ENCODE data around the gene AFM. TPM values are rescaled to one million over a fixed set of nuclear protein-coding genes. Genes with fewer than 3 reads are reported as not detected.

AFM gene
- total and polyA plus RNA-seq, 2 donors (not counting 1 experiment from before 2014, with no cell fraction given) = not detected

GRCh38 chr4:73523126-73523525 is 41.6 kb downstream of the AFM start:
- ChIA-PET POLR2A (no interaction called here), CTCF (no interaction called here)
- Mint-ChIP-seq H3K4me3 (no peak overlapping the region), H3K27ac (no peak overlapping the region), H3K9me3 (ENCODE audit: insufficient read depth) (no peaks in the 10 kb centered on the region), H3K27me3 (peaks cover 25% of the 10 kb centered on the region), H3K4me1 (no peaks in the 10 kb centered on the region)
- DNase-seq (no peak), ATAC-seq (ENCODE audit: low read depth) (no peak)
- no CpG with 5 or more reads among the region's 2 CpGs for WGBS (ENCODE audit: insufficient coverage)
- no peaks in the 10 kb centered on the region for H3K79me2 ChIP-seq (ENCODE audit: control insufficient read depth, insufficient read depth, low read length)
- no peak overlapping the region for H3K4me3 ChIP-seq (ENCODE audit: control extremely low read depth in 1 of 5, extremely low read depth in 1 of 5, insufficient read depth in 1 of 5, low read depth in 2 of 5, low read length in 4 of 5)
- H3K36me3 ChIP-seq (replicated peaks in 1 of 2; ENCODE audit: control extremely low read depth in 1 of 2, control insufficient read depth in 1 of 2, extremely low read depth in 1 of 2, insufficient read depth in 2 of 2, low read length in 1 of 2) = no peaks in the 10 kb centered on the region
- H3K9me3 ChIP-seq (ENCODE audit: control extremely low read depth in 1 of 3, control insufficient read depth in 2 of 3, insufficient read depth in 1 of 3, low read length in 2 of 3) = no peaks in the 10 kb centered on the region
- no peak overlapping the region for H3K27ac ChIP-seq (ENCODE audit: low read length in 2 of 2)
- TF ChIP-seq EZH2 (IDR thresholded peaks at IDR 0.05; ENCODE audit: borderline replicate concordance, insufficient read depth, low read depth, low read length, poor library complexity, severe bottlenecking) = no peak
- TF ChIP-seq CTCF (IDR thresholded peaks at IDR 0.05) = no peak
- no peak overlapping the region for H2AFZ ChIP-seq (ENCODE audit: insufficient read depth, low read depth, low read length, poor library complexity, severe bottlenecking)
- no peaks in the 10 kb centered on the region for H3K27me3 ChIP-seq (replicated peaks in 1 of 4; ENCODE audit: control extremely low read depth in 1 of 4, control insufficient read depth in 3 of 4, insufficient read depth in 4 of 4, low read length in 3 of 4)
- H4K20me1 ChIP-seq (ENCODE audit: control insufficient read depth, insufficient read depth, low read length, poor library complexity, severe bottlenecking) = no peaks in the 10 kb centered on the region
- no peaks in the 10 kb centered on the region for H3K4me1 ChIP-seq (ENCODE audit: control insufficient read depth in 2 of 2, insufficient read depth in 2 of 2, low read length in 2 of 2)
- H3K9ac ChIP-seq (ENCODE audit: low read length) = no peak overlapping the region
- no peak overlapping the region for H3K4me2 ChIP-seq (replicated peaks; ENCODE audit: low read depth, low read length, poor library complexity, severe bottlenecking)
- intact Hi-C loops (cut with micrococcal nuclease) = no loop called here

GRCh38 chr4:73525611-73526010 is 44.1 kb downstream of the AFM start:
- Mint-ChIP-seq H3K4me1 (no peaks in the 10 kb centered on the region), H3K27me3 (peaks cover 9% of the 10 kb centered on the region), H3K27ac (no peak overlapping the region), H3K4me3 (no peak overlapping the region), H3K9me3 (ENCODE audit: insufficient read depth) (no peaks in the 10 kb centered on the region)
- no CpG with 5 or more reads among the region's 1 CpG for WGBS (ENCODE audit: insufficient coverage)
- Histone ChIP-seq H4K20me1 (ENCODE audit: control insufficient read depth, insufficient read depth, low read length, poor library complexity, severe bottlenecking) (no peaks in the 10 kb centered on the region), H3K79me2 (ENCODE audit: control insufficient read depth, insufficient read depth, low read length) (no peaks in the 10 kb centered on the region), H2AFZ (ENCODE audit: insufficient read depth, low read depth, low read length, poor library complexity, severe bottlenecking) (no peak overlapping the region), H3K4me1 (ENCODE audit: control insufficient read depth in 2 of 2, insufficient read depth in 2 of 2, low read length in 2 of 2) (no peaks in the 10 kb centered on the region), H3K9ac (ENCODE audit: low read length) (no peak overlapping the region), H3K9me3 (ENCODE audit: control extremely low read depth in 1 of 3, control insufficient read depth in 2 of 3, insufficient read depth in 1 of 3, low read length in 2 of 3) (no peaks in the 10 kb centered on the region), H3K27ac (ENCODE audit: low read length in 2 of 2) (no peak overlapping the region), H3K36me3 (replicated peaks in 1 of 2; ENCODE audit: control extremely low read depth in 1 of 2, control insufficient read depth in 1 of 2, extremely low read depth in 1 of 2, insufficient read depth in 2 of 2, low read length in 1 of 2) (no peaks in the 10 kb centered on the region), H3K4me2 (replicated peaks; ENCODE audit: low read depth, low read length, poor library complexity, severe bottlenecking) (no peak overlapping the region), H3K27me3 (replicated peaks in 1 of 4; ENCODE audit: control extremely low read depth in 1 of 4, control insufficient read depth in 3 of 4, insufficient read depth in 4 of 4, low read length in 3 of 4) (no peaks in the 10 kb centered on the region), H3K4me3 (ENCODE audit: control extremely low read depth in 1 of 5, extremely low read depth in 1 of 5, insufficient read depth in 1 of 5, low read depth in 2 of 5, low read length in 4 of 5) (no peak overlapping the region)
- POLR2A ChIA-PET = no interaction called here
- no peak for DNase-seq
- ATAC-seq (ENCODE audit: low read depth) = no peak
- no peak for TF ChIP-seq CTCF (IDR thresholded peaks at IDR 0.05)
- no peak for TF ChIP-seq EZH2 (IDR thresholded peaks at IDR 0.05; ENCODE audit: borderline replicate concordance, insufficient read depth, low read depth, low read length, poor library complexity, severe bottlenecking)
- intact Hi-C loops (cut with micrococcal nuclease) = no loop called here
- CTCF ChIA-PET = no interaction called here
